WTC11 (cell line): ENCODE data around the gene ZIC5.

Experiments
- CBFB ChIP-seq: sonication (generic); formaldehyde crosslinking; IDR thresholded peaks from 2 replicates; pipeline ENCODE4 v1.8.1; 2022; ENCODE audit warnings: mild to moderate bottlenecking, low read depth, missing genetic modification reagents
- ESRRA ChIP-seq: sonication (generic); formaldehyde crosslinking; IDR thresholded peaks from 2 replicates; pipeline ENCODE4 v1.8.1; 2022; ENCODE audit warnings: mild to moderate bottlenecking, missing genetic modification reagents, borderline replicate concordance

DNA sequence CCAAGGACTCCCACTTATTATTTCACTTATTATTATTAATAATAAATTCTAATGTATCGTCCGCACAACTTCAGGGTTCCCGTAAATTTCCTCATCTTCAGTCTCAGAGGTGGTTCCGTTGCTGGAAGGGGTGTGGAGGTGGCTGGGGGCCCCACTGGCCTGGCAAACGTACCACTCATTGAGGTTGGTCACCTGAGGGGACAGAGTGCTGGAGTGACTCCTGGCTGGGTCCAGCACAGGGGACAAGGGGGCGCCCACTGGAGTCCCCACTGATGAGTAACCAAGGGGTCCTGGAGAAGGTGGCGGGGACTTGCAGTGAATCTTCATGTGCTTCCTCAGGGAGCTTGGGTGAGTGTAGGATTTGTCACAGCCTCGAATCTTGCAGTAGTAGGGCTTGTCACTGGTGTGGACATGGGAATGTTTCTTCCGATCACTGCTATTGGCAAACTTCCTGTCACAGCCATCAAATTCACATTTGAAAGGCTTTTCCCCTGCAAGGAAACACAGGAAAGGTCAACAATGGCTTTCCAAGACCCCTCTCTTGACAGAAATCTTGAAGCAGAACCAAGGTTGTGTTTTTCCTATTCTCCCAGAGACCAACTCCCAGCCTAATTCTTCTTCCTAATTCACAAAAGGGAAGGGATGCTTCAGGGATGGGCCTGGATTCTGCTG, 6.1 kb downstream of the ZIC5 start:
- TF ChIP-seq ESRRA (CRISPR knock-in tag) (no peak), CBFB (CRISPR knock-in tag) (no peak)
